Eye (tissue), 1 donor: Measurements from ENCODE around the gene PCNX3.
"Not testable (repeated sequence)": the region's sequence is repeated elsewhere in the genome, so short reads cannot be mapped to it uniquely, and the experiment has no call there.

Experiments
- DNase-seq: peaks from one replicate; pipeline ENCODE4 v3.0.0-alpha.2; 2015

Gene PCNX3

DNA sequence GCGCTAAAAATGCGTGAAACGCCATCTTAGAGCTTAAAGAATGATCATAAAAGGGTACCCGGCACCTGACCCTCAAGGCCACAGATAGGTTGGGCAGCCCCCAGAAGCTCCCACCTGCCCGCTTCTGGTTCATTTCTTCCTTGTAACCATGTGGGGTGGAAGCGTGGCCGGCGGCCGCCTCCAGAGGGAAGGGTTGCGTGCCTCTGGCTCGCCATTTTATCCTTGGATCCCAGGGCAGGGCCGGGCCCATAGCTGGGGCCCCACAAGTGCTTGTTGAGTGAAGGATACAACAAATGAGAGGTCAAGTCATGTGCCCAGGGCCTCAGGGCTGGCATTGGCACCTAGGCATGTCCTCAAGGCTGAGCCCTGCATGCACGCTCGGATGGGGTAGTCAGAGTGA is 5.9 kb downstream of the PCNX3 start:
- DNase-seq: no peak

DNA sequence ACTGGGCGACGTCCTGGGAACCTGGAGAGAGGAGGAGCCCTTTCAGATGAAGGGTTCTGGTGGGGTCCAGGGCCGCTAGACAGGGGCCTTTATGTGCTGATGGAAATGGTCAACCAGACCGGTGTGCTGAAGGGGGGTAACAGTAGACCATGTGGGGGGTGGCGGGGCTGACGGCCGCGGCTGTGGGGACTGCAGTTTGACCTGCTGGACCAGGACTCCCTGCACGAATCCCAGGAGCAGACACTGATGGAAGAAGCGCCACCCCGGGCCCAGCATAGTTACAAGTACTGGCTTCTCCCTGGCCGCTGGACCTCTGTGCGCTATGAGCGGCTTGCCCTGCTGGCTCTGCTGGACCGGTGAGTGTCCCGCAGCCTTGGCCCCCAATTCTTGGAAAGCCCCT is 6.4 kb downstream of the PCNX3 start:
- DNase-seq: no peak

DNA sequence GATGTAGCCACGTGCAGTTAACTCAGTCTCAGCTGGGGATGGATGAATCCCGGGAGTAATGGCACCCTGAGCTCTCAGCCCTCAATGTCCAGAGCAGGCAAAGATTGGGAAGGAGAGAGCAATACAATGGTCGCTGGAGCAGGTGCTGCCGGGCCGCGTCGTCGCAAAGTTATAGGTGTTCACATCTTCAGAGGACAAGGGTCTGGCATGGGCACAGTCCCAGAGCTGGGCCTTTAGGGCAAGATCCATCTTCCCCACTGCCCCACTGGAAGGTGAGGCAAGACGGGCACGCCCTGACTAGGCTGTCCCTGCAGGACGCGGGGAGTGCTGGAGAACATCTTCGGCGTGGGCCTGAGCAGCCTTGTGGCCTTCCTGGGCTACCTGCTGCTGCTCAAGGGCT is 7.6 kb downstream of the PCNX3 start:
- no peak for DNase-seq

DNA sequence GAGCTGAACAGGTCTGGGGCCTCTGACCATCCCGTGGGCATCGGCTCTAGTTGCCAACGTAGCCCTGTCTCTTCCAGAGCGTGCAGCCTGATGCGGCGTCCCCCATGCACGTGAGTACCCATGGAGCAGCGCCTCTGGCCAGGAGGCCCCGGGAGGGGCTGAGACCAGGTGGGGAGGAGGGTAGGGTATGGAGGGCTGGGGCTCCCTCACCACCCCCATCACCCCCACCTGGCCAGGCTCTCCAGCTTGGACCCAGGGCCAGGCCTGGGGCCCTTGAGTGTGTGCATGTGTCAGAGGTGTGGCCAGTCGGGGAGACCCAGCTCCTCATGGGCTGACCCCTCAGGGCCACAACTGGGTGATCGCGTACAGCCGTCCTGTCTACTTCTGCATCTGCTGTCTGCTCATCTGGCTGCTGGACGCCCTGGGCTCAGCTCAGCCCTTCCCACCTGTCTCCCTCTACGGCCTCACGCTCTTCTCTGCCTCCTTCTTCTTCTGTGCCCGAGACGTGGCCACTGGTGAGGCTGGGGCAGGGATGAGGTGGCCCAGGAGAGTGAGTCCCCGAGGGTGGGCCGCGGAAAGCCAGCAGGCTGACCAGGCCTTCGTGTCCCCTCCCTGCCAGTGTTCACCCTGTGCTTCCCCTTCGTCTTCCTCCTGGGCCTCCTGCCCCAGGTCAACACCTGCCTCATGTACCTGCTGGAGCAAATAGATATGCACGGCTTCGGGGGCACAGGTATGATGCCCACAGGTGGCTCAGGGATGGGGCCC is 8.5 kb downstream of the PCNX3 start:
- no peak for DNase-seq

DNA sequence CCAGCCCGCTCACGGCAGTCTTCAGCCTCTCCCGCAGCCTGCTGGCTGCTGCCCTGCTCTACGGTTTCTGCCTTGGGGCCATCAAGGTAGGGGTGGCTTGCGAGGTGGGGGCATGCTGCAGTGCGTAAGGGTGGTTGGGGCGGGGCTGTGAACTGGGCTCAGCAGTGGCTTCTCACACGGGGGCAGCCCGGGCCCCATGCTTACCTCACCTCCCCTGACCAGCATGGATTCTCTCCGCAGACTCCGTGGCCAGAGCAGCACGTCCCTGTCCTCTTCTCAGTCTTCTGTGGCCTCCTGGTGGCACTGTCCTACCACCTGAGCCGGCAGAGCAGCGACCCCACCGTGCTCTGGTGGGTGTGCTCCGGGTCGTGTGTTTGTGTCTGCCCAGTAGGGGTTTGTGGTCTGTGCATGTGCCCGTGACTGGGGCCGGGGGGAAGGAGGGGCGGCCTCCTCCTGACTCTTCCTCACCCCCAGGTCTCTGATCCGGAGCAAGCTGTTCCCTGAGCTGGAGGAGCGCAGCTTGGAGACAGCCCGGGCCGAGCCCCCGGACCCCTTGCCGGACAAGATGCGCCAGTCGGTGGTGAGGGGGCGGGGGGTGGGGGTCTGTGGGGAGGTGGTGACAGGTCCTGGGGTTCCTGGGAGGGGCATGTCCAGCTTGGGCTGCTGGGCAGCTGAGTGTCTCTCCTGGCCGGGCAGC is 9.5 kb downstream of the PCNX3 start:
- DNase-seq: no peak

DNA sequence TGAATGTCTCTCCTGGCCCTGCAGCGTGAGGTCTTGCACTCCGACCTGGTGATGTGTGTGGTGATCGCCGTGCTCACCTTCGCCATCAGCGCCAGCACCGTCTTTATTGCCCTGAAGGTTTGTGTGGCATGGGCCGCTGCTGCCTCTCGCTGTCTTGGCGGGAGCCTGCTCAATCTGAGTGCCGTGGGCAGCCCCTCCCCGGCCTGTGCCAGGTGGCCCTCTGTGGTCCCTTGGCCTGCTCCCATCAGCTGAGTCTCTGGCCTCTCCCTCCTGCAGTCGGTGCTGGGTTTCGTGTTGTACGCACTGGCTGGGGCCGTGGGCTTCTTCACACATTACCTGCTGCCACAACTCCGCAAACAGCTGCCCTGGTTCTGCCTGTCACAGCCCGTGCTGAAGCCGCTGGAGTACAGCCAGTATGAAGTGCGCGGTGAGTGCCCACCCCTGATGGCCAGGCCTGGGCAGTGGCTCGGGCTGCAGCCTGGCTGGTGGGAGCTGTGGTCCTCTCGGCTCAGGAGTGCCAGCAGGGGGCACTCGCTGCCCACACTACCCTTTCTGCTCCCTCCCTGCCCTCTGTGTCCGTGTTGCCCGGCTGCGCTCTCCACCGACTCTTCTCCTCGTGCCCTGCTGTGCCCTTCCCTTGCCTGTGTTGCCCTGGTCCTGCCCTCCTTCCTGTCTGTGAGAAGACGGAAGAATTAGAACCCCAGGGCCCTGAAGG is 10.2 kb downstream of the PCNX3 start:
- DNase-seq: peak; percentile 62

DNA sequence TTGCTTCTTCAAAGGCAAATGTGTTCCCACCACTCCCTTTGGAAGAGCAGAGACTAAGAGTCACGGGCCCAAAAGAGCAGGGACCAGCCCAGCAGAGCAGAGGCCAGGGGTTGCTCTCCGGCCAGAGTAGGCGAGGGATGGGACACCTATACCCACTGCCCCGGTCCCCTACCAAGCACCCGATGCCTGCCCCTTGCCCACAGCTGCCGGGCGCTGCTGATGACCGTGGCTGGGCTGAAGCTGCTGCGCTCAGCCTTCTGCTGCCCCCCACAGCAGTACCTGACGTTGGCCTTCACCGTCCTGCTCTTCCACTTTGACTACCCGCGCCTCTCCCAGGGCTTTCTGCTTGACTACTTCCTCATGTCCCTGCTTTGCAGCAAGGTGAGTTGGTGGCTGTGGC is 11.6 kb downstream of the PCNX3 start:
- DNase-seq: no peak

DNA sequence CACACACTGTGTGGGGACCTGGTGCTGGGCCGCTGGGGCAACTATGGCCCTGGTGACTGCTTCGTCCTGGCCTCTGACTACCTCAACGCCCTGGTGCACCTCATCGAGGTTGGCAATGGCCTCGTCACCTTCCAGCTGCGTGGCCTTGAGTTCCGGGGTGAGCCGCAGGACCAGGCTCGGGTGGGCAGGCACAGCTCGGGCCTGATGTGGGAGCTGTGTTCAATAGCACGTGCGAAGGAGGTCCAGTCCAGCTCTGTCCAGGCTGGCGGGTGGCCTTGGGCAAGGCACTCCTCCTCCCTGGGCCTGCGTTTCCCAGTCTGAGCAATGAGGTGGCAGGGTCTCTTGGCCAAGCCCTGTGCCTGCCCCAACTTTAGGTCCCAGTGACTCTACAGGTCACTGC is 14.0 kb downstream of the PCNX3 start:
- no peak for DNase-seq

DNA sequence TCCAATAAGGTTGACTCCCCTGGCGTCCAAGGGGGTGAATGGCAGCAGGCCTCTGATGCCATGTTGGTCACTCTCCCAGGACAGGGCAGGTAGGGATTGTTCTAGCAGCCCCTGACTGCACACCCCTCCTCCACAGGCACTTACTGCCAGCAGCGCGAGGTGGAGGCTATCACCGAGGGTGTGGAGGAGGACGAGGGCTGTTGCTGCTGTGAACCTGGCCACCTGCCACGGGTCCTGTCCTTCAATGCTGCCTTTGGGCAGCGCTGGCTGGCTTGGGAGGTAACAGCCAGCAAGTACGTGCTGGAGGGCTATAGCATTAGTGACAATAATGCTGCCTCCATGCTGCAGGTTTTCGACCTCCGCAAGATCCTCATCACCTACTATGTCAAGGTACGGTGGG is 14.6 kb downstream of the PCNX3 start:
- DNase-seq: no peak

DNA sequence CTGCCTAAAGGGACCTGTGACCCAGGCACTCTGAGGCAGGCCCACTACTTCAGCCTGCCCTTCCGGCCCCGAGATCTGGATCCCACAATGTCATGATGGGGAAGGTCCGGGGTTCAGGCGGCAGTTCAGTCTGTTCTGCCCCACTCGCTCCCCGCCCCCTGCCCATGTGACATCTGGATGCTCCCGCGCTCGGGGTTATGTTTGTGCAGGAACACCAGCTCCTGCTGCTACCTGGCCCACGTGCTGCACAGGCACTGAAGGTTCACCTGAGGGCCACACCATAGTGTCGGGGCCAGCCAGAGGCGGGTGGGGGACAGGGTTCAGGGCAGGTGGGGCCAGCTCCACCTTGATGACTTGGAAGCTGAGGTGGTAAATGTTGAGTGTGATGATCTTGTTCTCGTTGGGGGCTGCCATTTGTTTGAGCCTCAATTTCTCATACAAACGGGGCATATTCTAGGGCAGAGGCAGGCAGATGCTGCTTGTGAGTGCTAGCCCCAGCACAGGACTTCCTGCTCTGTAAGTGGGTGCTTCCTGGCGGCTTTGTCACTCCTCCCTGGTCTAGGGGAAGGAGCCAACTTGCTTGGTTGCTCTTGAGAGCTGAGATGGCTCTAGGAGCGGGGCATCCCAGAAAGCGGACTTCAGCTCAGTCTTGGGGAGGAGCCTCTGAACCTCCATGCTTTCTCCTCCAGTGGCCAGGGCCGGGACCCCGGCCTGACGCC is 18.0 kb downstream of the PCNX3 start:
- DNase-seq: no peak

DNA sequence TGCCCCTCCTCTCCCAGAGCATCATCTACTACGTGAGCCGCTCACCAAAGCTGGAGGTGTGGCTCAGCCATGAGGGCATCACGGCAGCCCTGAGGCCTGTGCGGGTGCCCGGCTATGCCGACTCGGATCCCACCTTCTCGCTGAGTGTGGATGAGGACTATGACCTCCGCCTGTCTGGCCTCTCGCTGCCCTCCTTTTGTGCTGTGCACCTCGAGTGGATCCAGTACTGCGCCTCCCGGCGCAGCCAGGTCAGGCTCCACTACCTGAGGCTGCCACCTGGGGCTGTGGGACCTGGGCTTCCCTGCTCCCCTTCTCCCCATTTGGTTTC is 18.5 kb downstream of the PCNX3 start:
- DNase-seq: no peak

DNA sequence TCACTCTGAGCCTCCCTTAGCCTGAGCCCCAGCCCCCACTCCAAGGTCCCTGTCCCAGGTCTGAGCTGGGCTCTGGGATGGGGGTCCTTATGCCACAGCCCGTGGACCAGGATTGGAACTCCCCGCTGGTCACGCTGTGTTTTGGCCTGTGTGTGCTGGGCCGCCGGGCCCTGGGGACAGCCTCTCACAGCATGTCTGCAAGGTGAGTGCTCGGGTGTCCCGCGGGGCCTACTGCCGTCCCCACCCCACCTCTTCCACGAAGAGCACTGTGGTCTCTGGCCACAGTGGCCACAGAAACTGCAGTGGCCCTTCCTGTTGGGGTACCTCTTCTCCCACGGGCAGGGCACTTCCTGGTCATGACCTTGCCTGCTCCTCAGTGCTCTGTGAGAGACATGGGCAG is 18.9 kb downstream of the PCNX3 start:
- DNase-seq: no peak

DNA sequence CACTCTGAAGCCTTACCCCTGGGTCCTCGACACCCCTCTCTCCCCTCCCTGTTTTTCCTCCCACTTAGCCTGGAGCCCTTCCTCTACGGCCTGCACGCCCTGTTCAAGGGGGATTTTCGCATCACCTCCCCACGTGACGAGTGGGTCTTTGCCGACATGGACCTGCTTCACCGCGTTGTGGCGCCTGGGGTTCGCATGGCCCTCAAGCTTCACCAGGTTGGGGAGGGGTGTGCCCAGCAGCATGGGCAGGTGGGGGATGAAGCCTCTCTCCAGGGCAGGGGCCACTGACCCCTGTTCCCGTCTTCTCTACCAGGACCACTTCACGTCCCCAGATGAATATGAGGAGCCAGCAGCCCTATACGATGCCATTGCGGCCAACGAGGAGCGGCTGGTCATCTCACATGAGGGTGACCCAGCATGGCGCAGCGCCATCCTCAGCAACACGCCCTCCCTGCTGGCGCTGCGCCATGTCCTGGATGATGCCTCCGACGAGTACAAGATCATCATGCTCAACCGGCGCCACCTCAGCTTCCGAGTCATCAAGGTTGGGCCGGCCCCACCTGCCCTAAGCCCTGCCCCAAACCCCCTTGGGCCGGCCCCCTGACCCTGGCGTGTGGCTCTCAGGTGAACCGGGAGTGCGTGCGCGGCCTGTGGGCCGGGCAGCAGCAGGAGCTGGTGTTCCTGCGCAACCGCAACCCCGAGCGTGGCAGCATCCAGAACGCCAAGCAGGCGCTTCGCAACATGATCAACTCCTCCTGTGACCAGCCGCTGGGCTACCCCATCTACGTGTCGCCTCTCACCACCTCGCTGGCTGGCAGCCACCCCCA is 19.5 kb downstream of the PCNX3 start:
- no peak for DNase-seq

DNA sequence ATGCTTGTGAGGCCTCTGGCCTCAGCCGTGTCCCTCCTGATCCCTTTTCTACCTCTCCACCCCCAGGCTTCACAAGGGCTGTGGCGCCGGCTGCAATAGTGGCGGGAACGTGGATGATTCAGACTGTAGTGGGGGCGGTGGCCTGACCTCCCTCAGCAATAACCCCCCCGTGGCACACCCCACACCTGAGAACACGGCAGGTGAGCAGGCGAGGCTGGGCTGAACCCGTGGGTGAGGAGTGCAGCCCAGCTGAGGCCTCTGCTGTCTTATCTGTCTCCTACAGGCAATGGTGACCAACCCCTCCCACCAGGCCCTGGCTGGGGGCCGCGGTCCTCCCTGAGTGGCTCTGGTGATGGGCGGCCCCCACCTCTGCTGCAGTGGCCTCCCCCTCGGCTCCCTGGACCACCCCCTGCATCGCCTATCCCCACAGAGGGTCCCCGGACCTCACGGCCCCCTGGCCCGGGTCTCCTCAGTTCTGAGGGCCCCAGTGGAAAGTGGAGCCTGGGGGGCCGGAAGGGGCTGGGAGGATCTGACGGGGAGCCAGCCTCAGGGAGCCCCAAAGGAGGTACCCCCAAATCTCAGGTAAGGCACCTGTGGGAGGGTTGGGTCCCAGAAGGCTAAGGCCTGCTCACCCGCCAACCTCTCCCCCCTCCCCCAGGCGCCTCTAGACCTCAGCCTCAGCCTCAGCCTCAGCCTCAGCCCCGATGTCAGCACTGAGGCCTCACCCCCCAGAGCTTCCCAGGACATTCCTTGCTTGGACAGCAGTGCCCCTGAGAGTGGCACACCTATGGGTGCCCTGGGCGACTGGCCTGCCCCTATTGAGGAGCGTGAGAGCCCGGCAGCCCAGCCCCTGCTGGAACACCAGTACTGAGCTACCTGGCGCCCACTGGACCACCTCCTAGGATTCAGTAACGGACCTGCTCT is 20.8 kb downstream of the PCNX3 start:
- no peak for DNase-seq

DNA sequence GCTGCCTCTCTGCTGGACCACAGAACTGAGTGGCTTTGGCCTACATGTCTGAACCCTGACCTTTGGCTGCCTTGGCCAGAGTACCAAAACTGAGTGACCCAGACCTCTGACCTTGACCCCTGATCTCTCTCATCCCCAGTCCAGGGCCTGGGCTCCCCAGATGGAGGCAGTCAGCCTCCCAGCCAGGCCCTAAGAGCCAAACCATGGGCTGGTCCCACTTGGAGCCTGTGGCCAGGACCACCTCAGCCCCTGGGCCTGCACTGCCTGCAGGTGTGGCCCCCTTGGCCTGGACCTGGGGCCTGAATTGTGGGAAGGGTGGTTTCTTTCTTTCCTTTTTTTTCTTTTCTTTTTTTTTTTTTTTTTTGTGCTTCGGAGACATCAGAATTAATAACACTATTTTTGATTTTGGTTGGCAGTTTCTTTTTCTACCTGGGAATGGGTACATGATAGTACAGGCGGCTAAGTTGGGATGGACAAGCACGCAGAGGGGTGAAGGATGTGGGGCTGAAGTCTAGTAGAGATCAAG is 21.5 kb downstream of the PCNX3 start:
- DNase-seq: no peak

DNA sequence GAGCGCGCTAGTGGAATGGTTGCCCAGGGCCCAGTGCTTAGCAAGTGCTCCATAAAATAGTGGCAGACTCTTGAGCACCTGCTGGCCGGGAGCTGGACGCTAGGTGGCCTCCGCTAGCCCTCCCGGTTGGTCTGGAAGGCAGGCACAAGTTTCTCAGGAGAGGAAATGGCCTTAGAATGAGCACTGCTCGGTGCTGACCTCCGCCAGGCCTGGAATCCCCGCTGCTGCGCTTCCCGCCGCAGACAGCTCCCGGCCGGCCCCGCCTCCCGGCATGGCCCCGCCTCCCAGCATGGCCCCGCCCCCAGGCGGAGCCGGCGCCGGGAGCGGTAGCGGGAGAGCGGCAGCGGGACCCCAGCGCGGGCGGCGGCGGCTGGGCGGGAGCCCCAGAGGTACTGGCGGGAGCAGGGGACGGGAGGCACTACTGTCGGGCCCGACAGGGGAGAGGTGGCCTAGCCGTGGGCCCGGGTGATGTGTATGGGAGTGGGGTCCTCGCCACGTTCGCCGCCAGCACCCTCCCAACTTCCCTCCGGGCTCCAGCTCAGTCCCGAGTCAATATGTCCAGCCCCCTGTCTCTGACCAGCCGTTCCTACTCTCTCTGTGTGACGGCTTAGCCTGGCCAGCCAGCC is 22.3 kb downstream of the PCNX3 start, which contains the start of gene SIPA1:
TSS of gene SIPA1 (plus strand) at position 308 of the 626 bp plus-strand sequence. CDS start 2,821 bp downstream, outside the sequence.
- peak; percentile 92 for DNase-seq

DNA sequence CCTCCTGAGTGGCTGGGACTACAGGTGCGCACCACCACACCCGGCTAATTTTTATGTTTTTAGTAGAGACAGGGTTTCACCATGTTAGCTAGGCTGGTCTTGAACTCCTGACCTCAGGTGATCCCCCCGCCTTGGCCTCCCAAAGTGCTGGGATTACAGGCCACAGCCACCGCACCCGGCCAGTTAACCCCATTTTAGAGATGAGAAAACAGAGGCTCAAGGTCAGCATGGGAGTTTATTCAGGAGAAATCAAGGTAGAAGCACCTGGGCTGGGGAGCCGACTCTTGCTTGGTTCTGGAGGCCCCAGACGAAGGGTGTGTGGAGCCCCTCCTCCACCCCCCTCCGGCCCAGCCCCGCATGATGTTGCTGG is 23.6 kb downstream of the PCNX3 start:
- not testable (repeated sequence) for DNase-seq

DNA sequence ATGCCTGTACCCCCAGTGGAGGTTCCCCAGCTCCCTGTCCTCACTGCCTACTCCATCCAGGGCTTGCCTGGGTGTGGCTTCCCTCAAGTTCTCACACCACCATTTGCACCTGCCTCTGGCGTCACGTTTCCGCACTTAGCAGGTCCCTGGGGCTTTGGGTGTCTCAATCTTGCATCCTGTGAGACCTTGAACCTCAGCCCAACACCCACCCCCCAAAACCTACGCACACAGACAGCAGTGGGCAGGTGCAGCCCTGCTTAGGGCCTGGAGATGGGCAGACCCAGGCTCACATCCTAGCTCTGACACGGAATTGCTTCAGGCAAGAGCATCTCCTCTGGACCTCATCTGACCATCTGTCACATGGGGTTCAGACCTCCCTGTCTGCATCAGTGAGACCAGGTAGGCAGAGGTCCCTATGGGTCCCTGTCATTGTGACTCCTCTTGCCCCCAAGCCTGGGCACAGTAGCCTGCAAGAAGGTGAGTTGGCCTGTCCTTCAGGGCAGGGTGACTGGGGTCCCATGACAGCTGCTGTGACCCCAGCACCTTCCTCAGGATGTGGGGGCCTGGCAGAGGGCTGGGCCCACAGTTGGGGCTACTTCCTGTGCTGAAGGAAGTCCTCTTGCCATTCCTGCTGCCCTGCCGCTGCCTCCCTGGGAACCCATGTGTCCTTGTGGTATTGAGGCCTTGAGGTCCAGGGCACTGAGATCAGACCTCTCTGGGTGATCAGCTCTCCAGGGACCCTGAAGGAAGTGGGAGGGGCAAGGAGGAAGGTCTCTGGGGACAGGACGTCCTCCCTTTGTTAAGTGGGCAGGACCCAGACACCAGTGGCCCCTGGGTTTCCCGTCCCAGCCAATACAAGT is 24.3 kb downstream of the PCNX3 start:
- no peak for DNase-seq

DNA sequence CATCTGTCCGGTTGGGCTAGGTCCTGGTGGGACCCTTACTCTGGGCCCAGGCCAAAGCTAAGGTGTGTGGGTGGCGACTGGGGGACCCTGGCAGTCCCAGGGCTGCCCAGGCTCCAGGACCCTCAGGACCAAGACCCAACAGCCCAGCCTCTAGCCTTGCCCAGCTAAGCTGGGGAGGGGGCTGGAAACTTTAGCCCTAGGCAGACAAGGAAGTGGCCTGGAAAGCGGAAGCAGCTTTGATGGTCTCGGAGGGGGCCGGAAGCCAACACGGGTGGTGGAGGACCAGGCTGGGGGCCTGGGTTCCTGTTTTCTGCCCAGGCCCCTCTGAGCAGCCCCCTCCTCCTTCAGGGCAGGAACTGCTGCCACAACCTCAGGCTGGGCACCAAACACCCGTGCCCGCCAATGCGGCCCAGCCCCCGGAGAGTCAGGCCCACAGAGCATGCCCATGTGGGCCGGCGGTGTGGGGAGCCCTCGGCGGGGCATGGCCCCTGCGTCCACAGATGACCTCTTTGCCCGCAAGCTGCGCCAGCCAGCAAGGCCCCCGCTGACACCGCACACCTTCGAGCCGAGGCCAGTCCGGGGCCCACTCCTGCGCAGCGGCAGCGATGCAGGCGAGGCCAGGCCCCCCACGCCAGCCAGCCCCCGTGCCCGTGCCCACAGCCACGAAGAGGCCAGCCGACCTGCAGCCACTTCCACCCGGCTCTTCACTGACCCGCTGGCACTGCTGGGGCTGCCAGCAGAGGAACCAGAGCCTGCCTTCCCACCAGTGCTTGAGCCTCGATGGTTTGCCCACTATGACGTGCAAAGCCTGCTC is 25.1 kb downstream of the PCNX3 start:
- DNase-seq: no peak
